AG04450 (cell line): Measurements from ENCODE around the gene POLDIP2. TPM values are rescaled to one million over a fixed set of nuclear protein-coding genes. Genes with fewer than 3 reads are reported as not detected.

Experiments
- CTCF ChIA-PET: fragments of 300-600, 350-600 bp; formaldehyde crosslinking; extraction: SDS; loops from one replicate; lab custom pipeline; 2022; ENCODE audit warnings: antibody characterized with exemption, inconsistent platforms; lab: Charles Lee
- POLR2A ChIA-PET: fragments of 350-600 bp; formaldehyde crosslinking; extraction: SDS; loops from one replicate; lab custom pipeline; 2021; ENCODE audit warnings: antibody characterized with exemption, inconsistent platforms; lab: Yijun Ruan, JAX
- DNase-seq: peaks from one replicate; pipeline ENCODE4 v3.0.0-alpha.2; 2011; ENCODE audit warnings: low read depth, low spot score
- H3K27ac ChIP-seq: one replicate; pipeline ENCODE4 v1.5.1; 2012; ENCODE audit warnings: low read depth, low read length, control low read depth
- H3K27me3 ChIP-seq: one replicate; pipeline ENCODE4 v1.6.0; 2012; ENCODE audit warnings: low read length; ENCODE audit not compliant: control insufficient read depth, insufficient read depth
- H3K4me3 ChIP-seq: 2 replicates; pipeline ENCODE4 v1.5.1; 2011; ENCODE audit warnings: mild to moderate bottlenecking, low read depth, low read length, control low read depth
- H3K9me3 ChIP-seq: 2 replicates; pipeline ENCODE4 v1.5.1; 2012; ENCODE audit warnings: low read length; ENCODE audit not compliant: control insufficient read depth, insufficient read depth
- CTCF ChIP-seq: IDR thresholded peaks from 2 replicates; pipeline ENCODE4 v1.5.1; 2011; ENCODE audit warnings: low read depth, low read length, control low read depth, inconsistent platforms
- polyA plus RNA-seq: library from polyadenylated mRNA; depleted of rRNA; stranded (reverse); fragments of >200 nt; gene quantifications from 2 replicates; pipeline ENCODE4 v1.2.3, GENCODE V29; 2011

Gene POLDIP2
- polyA plus RNA-seq, 1 experiment = 84.7 TPM

DNA sequence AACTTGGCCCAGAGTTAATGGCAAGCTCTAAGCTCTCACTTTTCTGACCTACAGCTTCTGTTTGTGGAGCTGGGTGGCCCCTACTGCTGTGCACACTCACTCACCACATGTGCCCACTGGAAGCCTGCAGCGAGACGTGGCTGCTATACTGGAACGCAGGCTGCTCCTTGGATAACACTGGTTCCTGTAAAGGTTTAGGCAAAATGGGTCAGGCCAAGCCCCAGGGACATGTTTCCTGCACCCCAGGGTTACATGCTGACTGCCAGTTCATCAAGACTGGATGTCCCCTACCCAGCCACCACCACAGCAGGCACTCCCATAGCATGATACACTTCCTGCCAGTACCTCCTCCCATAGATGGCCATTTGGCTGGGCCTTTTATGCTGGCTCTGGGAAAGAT is 8.3 kb downstream of the POLDIP2 start:
- CTCF ChIA-PET = no interaction called here
- DNase-seq = no peak
- no peak for TF ChIP-seq CTCF
- H3K27me3 ChIP-seq = no peaks in the 10 kb centered on the region
- no peak overlapping the region for H3K27ac ChIP-seq
- no peaks in the 10 kb centered on the region for H3K9me3 ChIP-seq
- H3K4me3 ChIP-seq = no peak overlapping the region
- POLR2A ChIA-PET = interaction anchor here (3.4 kb wide), 1 partner anchor 8 kb away, joined by 24 read pairs; the partner anchor contains the start of gene POLDIP2

GRCh38 chr17:28347261-28347891 is 10.0 kb downstream of the POLDIP2 start:
- peak; percentile 75 for DNase-seq

DNA sequence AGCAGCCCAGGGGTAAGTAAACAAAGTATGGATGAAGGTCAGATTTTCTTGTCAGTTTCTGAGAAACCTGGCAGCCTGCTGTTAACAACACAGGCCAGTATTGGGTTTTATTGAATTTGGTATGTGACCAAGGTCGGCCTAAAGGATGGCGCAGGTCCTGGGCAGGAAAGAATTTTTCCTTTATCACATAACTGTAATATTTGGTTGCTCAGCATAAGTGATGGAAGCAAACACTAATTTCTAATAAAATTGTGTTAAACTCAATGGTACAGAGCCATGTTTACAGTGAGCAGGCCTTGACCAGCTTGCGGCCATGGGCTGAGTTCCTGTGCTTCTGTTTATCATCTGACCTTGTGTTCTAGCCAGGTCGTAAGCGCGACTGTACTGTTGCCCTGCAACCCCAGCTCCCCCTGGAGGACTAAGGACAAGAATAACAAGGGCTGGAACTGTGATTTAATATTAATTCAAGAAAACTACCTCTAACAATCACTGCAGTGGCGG is 10.5 kb downstream of the POLDIP2 start:
- CTCF ChIA-PET = interaction anchor here (0.8 kb wide), 1 partner anchor 194 kb away, joined by 3 read pairs; no protein-coding TSS in a partner anchor
- POLR2A ChIA-PET = interaction anchor here (0.9 to 3.4 kb wide), 3 partner anchors 9 to 11 kb away, joined by 3 to 28 read pairs (median 24); partner anchors contain the start of genes IFT20, POLDIP2 and TNFAIP1
- no peaks in the 10 kb centered on the region for H3K9me3 ChIP-seq

More at GRCh38 chr17:28347261-28347891, 10.0 kb downstream of the POLDIP2 start:
- no peak for TF ChIP-seq CTCF
- H3K4me3 ChIP-seq = no peak overlapping the region
- CTCF ChIA-PET = no interaction called here
- POLR2A ChIA-PET = interaction anchor here (0.9 to 3.4 kb wide), 3 partner anchors 9 to 12 kb away, joined by 3 to 28 read pairs (median 24); partner anchors contain the start of genes IFT20, POLDIP2 and TNFAIP1
- H3K27me3 ChIP-seq = no peaks in the 10 kb centered on the region
- no peaks in the 10 kb centered on the region for H3K9me3 ChIP-seq
- peak overlapping the region; percentile 89 for H3K27ac ChIP-seq

DNA sequence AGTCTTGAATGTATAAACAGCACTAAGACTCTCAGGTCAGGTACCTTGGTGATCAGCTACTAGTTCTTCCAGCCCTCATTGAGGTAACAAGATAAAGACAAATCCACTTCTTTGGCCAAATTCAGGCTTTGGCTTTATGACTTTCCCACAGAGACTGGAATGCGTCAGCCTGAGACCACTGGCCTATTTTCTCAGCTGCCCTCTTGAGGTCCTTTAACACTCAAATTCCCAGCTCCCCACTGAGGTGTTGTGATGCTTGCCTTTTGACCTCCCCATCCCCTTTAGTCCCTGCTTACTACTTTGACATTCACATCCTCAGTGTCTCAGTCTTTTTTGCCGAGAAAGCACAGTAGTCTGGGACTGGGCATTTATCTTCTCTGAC is 11.1 kb downstream of the POLDIP2 start:
- Histone ChIP-seq H3K4me3 (no peak overlapping the region), H3K27ac (peak overlapping the region; percentile 89), H3K27me3 (no peaks in the 10 kb centered on the region), H3K9me3 (no peaks in the 10 kb centered on the region)
- POLR2A ChIA-PET = interaction anchor here (2.2 to 3.4 kb wide), 2 partner anchors 11 kb away, joined by 24 to 28 read pairs; partner anchors contain the start of genes IFT20, POLDIP2 and TNFAIP1
- no peak for TF ChIP-seq CTCF
- CTCF ChIA-PET = interaction anchor here (0.8 kb wide), 1 partner anchor 195 kb away, joined by 3 read pairs; no protein-coding TSS in a partner anchor
- no peak for DNase-seq

More for the DNA sequence above, 10.5 kb downstream of the POLDIP2 start:
- TF ChIP-seq CTCF = peak; percentile 46
- H3K27me3 ChIP-seq = no peaks in the 10 kb centered on the region
- H3K4me3 ChIP-seq = no peak overlapping the region
- DNase-seq = no peak
- H3K27ac ChIP-seq = peak overlapping the region; percentile 89
